GM12878 (cell line): ENCODE measurements around the gene FRMPD2. TPM values are rescaled to one million over a fixed set of nuclear protein-coding genes. Genes with fewer than 3 reads are reported as not detected.

Experiments
- ATAC-seq: fragments of 200-7000 bp; cut with Tn5 transposase; 3 replicates; pipeline ENCODE4 v1.9.1; 2020; ENCODE audit warnings: mild to moderate bottlenecking, moderate library complexity
- BruUV-seq: library from RNA; stranded (reverse); fragments of 400-500 nt; replicated peaks from 2 replicates; lab custom pipeline; 2021; lab: Mats Ljungman, UMichigan
- CTCF ChIA-PET: fragments of 300-600 bp; sonication (Branson Sonifier 250); formaldehyde crosslinking; extraction: SDS; loops from one replicate; lab custom pipeline; 2021; ENCODE audit warnings: inconsistent platforms; lab: Yijun Ruan, JAX
- POLR2A ChIA-PET: fragments of 350-600 bp; formaldehyde crosslinking; extraction: SDS; loops from one replicate; lab custom pipeline; 2021; ENCODE audit warnings: inconsistent platforms; lab: Charles Lee
- RAD21 ChIA-PET: fragments of 300-600 bp; sonication (Branson Sonifier 250); formaldehyde crosslinking; loops from one replicate; lab custom pipeline; 2023; ENCODE audit warnings: antibody characterized with exemption; ENCODE audit not compliant: unreplicated experiment; lab: Charles Lee
- SMC1A ChIA-PET: fragments of 300-600 bp; sonication (Branson Sonifier 250); formaldehyde crosslinking; loops from one replicate; lab custom pipeline; 2023; ENCODE audit not compliant: unreplicated experiment, uncharacterized antibody; lab: Charles Lee
- DNase-seq: peaks from one replicate; pipeline ENCODE4 v3.0.0-alpha.2; 2011; ENCODE audit warnings: low read depth, low spot score
- FAIRE-seq: peaks from 3 replicates; lab custom pipeline; 2011; peaks lifted over from hg19 to GRCh38; lab: Jason Lieb, UNC
- H2AFZ ChIP-seq: 2 replicates; pipeline ENCODE4 v1.6.0; 2011; ENCODE audit warnings: low read depth, low read length, control low read depth; ENCODE audit not compliant: control insufficient read depth
- H3K27ac ChIP-seq: 2 replicates; pipeline ENCODE4 v1.5.1; 2011; ENCODE audit warnings: control low read depth; ENCODE audit not compliant: control insufficient read depth, insufficient read depth
- H3K27me3 ChIP-seq, 2 experiments: replicated peaks in 1 of 2; 2 replicates each; pipeline versions ENCODE4 v1.6.0 to v1.6.1; 2011; ENCODE audit warnings: low read length in 1 of 2; ENCODE audit not compliant: control insufficient read depth in 2 of 2, insufficient read depth in 2 of 2
- H3K36me3 ChIP-seq, 2 experiments: 2 replicates each; pipeline ENCODE4 v1.5.1; 2011; ENCODE audit warnings: low read length in 1 of 2; ENCODE audit not compliant: control insufficient read depth in 2 of 2, insufficient read depth in 2 of 2
- H3K4me1 ChIP-seq: 2 replicates; pipeline ENCODE4 v1.6.1; 2011; ENCODE audit warnings: mild to moderate bottlenecking, low read length, moderate library complexity, mixed read lengths; ENCODE audit not compliant: control insufficient read depth, insufficient read depth
- H3K4me2 ChIP-seq: 2 replicates; pipeline ENCODE4 v1.6.0; 2011; ENCODE audit warnings: control low read depth; ENCODE audit not compliant: control insufficient read depth, insufficient read depth
- H3K4me3 ChIP-seq: fragments of 200-600 bp; sonication (generic); 2 replicates; pipeline ENCODE4 v1.5.1; 2016
- H3K79me2 ChIP-seq: 2 replicates; pipeline ENCODE4 v1.6.0; 2011; ENCODE audit warnings: low read length; ENCODE audit not compliant: control insufficient read depth, insufficient read depth
- H3K9ac ChIP-seq: 2 replicates; pipeline ENCODE4 v1.8.0; 2011; ENCODE audit warnings: low read length, control low read depth, mixed read lengths; ENCODE audit not compliant: control insufficient read depth, insufficient read depth
- H3K9me3 ChIP-seq: replicated peaks from 3 replicates; pipeline ENCODE4 v1.5.1; 2011; ENCODE audit warnings: mild to moderate bottlenecking, low read length; ENCODE audit not compliant: control insufficient read depth, insufficient read depth
- H4K20me1 ChIP-seq: 2 replicates; pipeline ENCODE4 v1.6.0; 2011; ENCODE audit not compliant: control insufficient read depth, insufficient read depth
- ATF7 ChIP-seq: fragments of 450-650 bp; IDR thresholded peaks from 2 replicates; pipeline ENCODE4 v1.6.1; 2016; ENCODE audit warnings: low read depth, mild to moderate bottlenecking
- BHLHE40 ChIP-seq, 2 experiments: fragments of 450-650 bp in 1 of 2; IDR thresholded peaks; 2 replicates each; pipeline ENCODE4 v1.6.1; 2011 to 2017; ENCODE audit warnings: low read depth in 2 of 2, borderline replicate concordance in 1 of 2, improper control_type of control experiment in 1 of 2, low read length in 1 of 2, mild to moderate bottlenecking in 1 of 2
- BRCA1 ChIP-seq: IDR thresholded peaks from 2 replicates; pipeline ENCODE4 v1.6.1; 2011; ENCODE audit warnings: low read depth, low read length, improper control_type of control experiment
- E2F8 ChIP-seq: fragments of 450-650 bp; IDR thresholded peaks from 2 replicates; pipeline ENCODE4 v1.6.1; 2018; ENCODE audit warnings: mild to moderate bottlenecking, low read depth, moderate library complexity; ENCODE audit not compliant: partially characterized antibody
- EP300 ChIP-seq, 2 experiments: fragments of 150-350 bp in 1 of 2; IDR thresholded peaks; 2 replicates each; pipeline ENCODE4 v1.6.1; 2011 to 2012; ENCODE audit warnings: low read depth in 2 of 2, low read length in 2 of 2, borderline replicate concordance in 1 of 2, improper control_type of control experiment in 1 of 2, inconsistent platforms in 1 of 2; ENCODE audit not compliant: control insufficient read depth in 1 of 2
- HDAC2 ChIP-seq: fragments of 200-600 bp; sonication (generic); IDR thresholded peaks from 2 replicates; pipeline ENCODE4 v1.6.1; 2017
- IKZF2 ChIP-seq, 2 experiments: fragments of 450-650 bp; IDR thresholded peaks; 2 replicates each; pipeline ENCODE4 v1.6.1; 2017; ENCODE audit warnings: mild to moderate bottlenecking in 2 of 2, moderate library complexity in 2 of 2
- JUNB ChIP-seq: IDR thresholded peaks from 2 replicates; pipeline ENCODE4 v1.6.1; 2016; ENCODE audit warnings: antibody characterized with exemption, mild to moderate bottlenecking
- NFYB ChIP-seq: IDR thresholded peaks from 2 replicates; pipeline ENCODE4 v1.6.1; 2011; ENCODE audit warnings: low read depth, mild to moderate bottlenecking, low read length, improper control_type of control experiment, moderate library complexity; ENCODE audit not compliant: insufficient read depth
- RELB ChIP-seq: fragments of 450-650 bp; IDR thresholded peaks from 2 replicates; pipeline ENCODE4 v1.6.1; 2017; ENCODE audit warnings: low read depth, mild to moderate bottlenecking, moderate library complexity
- SRF ChIP-seq, 2 experiments: IDR thresholded peaks; 2 replicates each; pipeline ENCODE4 v1.6.1; 2011; ENCODE audit warnings: low read depth in 2 of 2, low read length in 2 of 2, mild to moderate bottlenecking in 1 of 2, moderate library complexity in 1 of 2
- WGBS: methylation state at CpG from one replicate; pipeline ENCODE4 v1.1.6; 2016; ENCODE audit warnings: low lambda C conversion rate; ENCODE audit not compliant: insufficient replicate concordance, insufficient coverage; ENCODE audit errors: missing lambda C conversion rate; 5-methylcytosine and 5-hydroxymethylcytosine counted together
- in situ Hi-C: fragments of 300-500 bp; cut with MboI; formaldehyde crosslinking; loops from 9 replicates; pipeline ENCODE4 v1.14.3; 2018; ENCODE audit warnings: mixed read lengths
- intact Hi-C: fragments of 100-400 bp; cut with micrococcal nuclease; formaldehyde crosslinking; loops from one replicate; pipeline ENCODE4 v1.14.2; 2022; ENCODE audit not compliant: unreplicated experiment
- polyA plus RNA-seq, 11 experiments: library from polyadenylated mRNA; depleted of rRNA in 4 of 11; unstranded in 6 of 11; stranded (reverse) in 5 of 11; fragments of >200 nt; fragmentation: Nextera tagmentation in 4 of 11; fragmentation: Illumina TruSeq in 1 of 11; extraction: Ambion mirVana in 4 of 11; extraction: Trizol in 1 of 11; gene quantifications; 1 replicate in 1 of 11; 2 replicates in 10 of 11; pipeline versions ENCODE4 v1.2.1 to v1.2.3, GENCODE V29; 2011 to 2016; ENCODE audit warnings: inconsistent platforms in 2 of 11, missing spikeins in 2 of 11, low read depth in 1 of 11
- total RNA-seq, 4 experiments: library from RNA; depleted of rRNA in 3 of 4; stranded (reverse); fragments of >200 nt in 3 of 4; fragmentation: Illumina TruSeq in 1 of 4; extraction: Trizol in 1 of 4; gene quantifications; 2 replicates each; pipeline versions ENCODE4 v1.2.1 to v1.2.3, GENCODE V29; 2013 to 2021
- TF ChIP-seq, protein P1 (sequence below): IDR thresholded peaks from 2 replicates; pipeline ENCODE4 v1.6.1; 2011; ENCODE audit warnings: borderline replicate concordance, low read depth, mild to moderate bottlenecking, moderate library complexity, mixed read lengths, low read length; ENCODE audit not compliant: insufficient read depth; ENCODE audit errors: extremely low read length

The FRMPD2 gene
- total and polyA plus RNA-seq, 10 of the 15 experiments (the other 5 are each of a cell fraction or from before 2014, with no cell fraction given): 0.38 to 5.7 (median 1.4) TPM

DNA sequence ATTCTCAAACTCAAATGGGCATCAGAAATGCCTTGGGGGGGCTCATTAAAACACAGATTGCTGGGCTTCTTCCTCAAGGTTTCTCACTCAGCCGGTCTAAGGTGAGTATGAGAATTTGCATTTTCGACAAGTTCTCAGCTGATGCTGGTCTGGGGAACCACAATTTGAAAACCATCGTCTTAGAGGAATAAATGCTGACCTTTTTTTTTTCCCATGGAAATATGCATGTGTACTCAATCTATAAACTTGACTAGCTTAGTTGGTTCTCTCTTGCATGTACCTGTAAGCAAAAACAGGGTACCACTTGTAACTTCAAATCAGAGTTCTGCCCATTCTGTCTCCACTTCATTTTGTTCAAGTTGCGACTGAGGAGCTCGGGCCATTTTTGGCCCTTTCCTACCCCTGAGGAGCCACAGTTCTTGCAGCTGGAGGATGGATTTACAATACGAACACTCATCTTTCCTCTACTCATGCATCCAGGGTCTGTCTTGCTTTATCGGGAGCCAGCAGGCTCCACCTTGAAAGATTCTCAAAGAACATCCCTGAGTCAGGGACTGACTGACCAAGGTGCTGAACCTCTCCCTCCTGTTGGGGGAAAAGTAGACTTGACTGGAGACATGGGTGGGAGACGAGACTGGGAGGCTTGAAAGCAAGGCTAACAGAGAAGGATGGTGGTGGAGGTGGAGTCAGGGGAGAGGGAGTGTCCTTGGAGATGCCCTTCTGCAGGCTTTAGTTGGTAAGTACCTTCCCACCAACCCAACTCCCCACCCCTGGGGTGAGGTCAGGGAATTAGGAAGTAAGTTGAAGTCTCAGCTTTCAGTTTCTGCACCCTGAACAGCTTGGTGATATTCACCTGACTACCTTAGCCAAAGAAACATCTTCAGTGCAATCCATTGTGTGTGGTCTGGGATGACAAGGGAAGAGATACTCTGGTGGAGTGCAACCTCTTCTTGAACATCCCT, 28.3 kb upstream of the FRMPD2 start:
- H3K36me3 ChIP-seq: no peaks in the 10 kb centered on the region
- in situ Hi-C loops (no loop called here), intact Hi-C loops (loop anchor here (2.0 kb wide), 1 partner anchor 14 kb away; no protein-coding TSS in a partner anchor)
- no peak overlapping the region for H3K4me3 ChIP-seq
- CTCF ChIA-PET: interaction anchor here (1.1 to 8.1 kb wide), 6 partner anchors 8 to 306 kb away, joined by 3 to 87 read pairs (median 3); no protein-coding TSS in a partner anchor
- POLR2A ChIA-PET: interaction anchor here (0.8 to 2.7 kb wide), 4 partner anchors 12 to 22 kb away, joined by 3 to 10 read pairs (median 3); no protein-coding TSS in a partner anchor
- H3K79me2 ChIP-seq: peaks cover 9% of the 10 kb centered on the region
- peak; percentile 14 for ATAC-seq
- SMC1A ChIA-PET: interaction anchor here (0.7 to 7.0 kb wide), 6 partner anchors 8 to 86 kb away, joined by 3 to 82 read pairs (median 4); no protein-coding TSS in a partner anchor
- H4K20me1 ChIP-seq: no peaks in the 10 kb centered on the region
- peak; percentile 61 for FAIRE-seq
- DNase-seq: no peak
- no peaks in the 10 kb centered on the region for H3K9me3 ChIP-seq
- no peak overlapping the region for H3K4me2 ChIP-seq
- RAD21 ChIA-PET: interaction anchor here (1.0 to 5.2 kb wide), 4 partner anchors 13 to 24 kb away, joined by 3 to 31 read pairs (median 10); no protein-coding TSS in a partner anchor
- H2AFZ ChIP-seq: no peak overlapping the region
- no peak overlapping the region for H3K27ac ChIP-seq
- peaks cover 8% of the 10 kb centered on the region; the same call in 1 of the 2 replicates for H3K4me1 ChIP-seq
- 47% methylated on average over 8 of the region's 8 CpGs for WGBS
- BruUV-seq: no TSS peak
- no peaks in the 10 kb centered on the region for H3K27me3 ChIP-seq
- no peak overlapping the region for H3K9ac ChIP-seq
- TF ChIP-seq ATF7: 0 out of 2 replicates have a peak, but pooled peaks have one; percentile 15
- no peak for TF ChIP-seq SRF (IDR thresholded peaks at IDR 0.05; ENCODE audit: low read depth in 2 of 2, low read length in 2 of 2)
- TF ChIP-seq HDAC2: no peak
- no peak for TF ChIP-seq BRCA1
- TF ChIP-seq BHLHE40 (IDR thresholded peaks at IDR 0.05; ENCODE audit: borderline replicate concordance in 1 of 2, low read depth in 2 of 2, low read length in 1 of 2): no peak
- no peak for TF ChIP-seq JUNB
- TF ChIP-seq, protein P1, sequence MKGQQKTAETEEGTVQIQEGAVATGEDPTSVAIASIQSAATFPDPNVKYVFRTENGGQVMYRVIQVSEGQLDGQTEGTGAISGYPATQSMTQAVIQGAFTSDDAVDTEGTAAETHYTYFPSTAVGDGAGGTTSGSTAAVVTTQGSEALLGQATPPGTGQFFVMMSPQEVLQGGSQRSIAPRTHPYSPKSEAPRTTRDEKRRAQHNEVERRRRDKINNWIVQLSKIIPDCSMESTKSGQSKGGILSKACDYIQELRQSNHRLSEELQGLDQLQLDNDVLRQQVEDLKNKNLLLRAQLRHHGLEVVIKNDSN: no peak
- peak; percentile 32 to 41; a peak in 1 of 4 replicates for TF ChIP-seq IKZF2 (IDR thresholded peaks at IDR 0.05)
- 0 out of 4 replicates have a peak, but pooled peaks of 1 of the 2 experiments have one; percentile 14 for TF ChIP-seq EP300 (IDR thresholded peaks at IDR 0.05; ENCODE audit: borderline replicate concordance in 1 of 2, control insufficient read depth in 1 of 2, low read depth in 2 of 2, low read length in 2 of 2)
- TF ChIP-seq RELB: peak; percentile 76
- TF ChIP-seq NFYB: no peak
- no peak for TF ChIP-seq E2F8
